ENCODE results near the gene OR2A5.

- TF ChIP-seq REST (IDR thresholded peaks at IDR 0.05; ENCODE audit: insufficient replicate concordance, low read depth) (no peak), POLR2AphosphoS5 (IDR thresholded peaks at IDR 0.05; ENCODE audit: low read depth) (no peak), CTCF (IDR thresholded peaks at IDR 0.05; ENCODE audit: insufficient read depth, low read length) (no peak), SPI1 (IDR thresholded peaks at IDR 0.05; ENCODE audit: borderline replicate concordance, low read depth) (no peak)
Measured at GRCh38 chr7:144004703-144005102, 44.0 kb upstream of the OR2A5 start.

Data from HL-60 (cell line).